ENCODE data around the gene KDM4C. TPM values are rescaled to one million over a fixed set of nuclear protein-coding genes. Genes with fewer than 3 reads are reported as not detected.

The KDM4C gene
- total RNA-seq, 2 experiments from 2014 or later, result 60.1 to 61.3 TPM

DNA sequence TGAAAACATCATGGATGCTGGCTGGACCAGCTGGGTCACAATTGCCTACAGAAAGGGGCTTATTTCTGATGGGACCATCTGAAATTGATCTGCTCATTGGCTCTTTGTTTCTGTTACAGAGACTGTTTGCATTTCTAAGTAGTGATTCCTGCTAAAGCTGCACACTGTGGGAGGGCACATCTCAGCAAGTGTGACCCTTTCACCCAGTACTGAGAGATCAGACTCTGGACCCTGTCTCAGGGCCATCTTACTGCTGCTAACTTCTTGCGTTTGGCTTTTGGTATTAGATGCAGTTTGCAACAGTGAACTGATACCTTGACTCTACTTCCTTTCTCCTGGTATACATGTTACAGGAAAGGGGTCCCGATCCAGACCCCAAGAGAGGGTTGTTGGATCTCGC lies 24.5 kb upstream of the KDM4C start:
- H3K27ac Mint-ChIP-seq, result no peak overlapping the region
- Histone ChIP-seq H3K9me3 (ENCODE audit: control insufficient read depth in 1 of 2, insufficient read depth in 1 of 2, low read length in 2 of 2) (no peaks in the 10 kb centered on the region), H3K36me3 (ENCODE audit: insufficient read depth, low read length) (no peaks in the 10 kb centered on the region), H3K27ac (ENCODE audit: low read depth in 1 of 2, low read length in 2 of 2) (no peak overlapping the region), H3K27me3 (ENCODE audit: control insufficient read depth in 1 of 2, insufficient read depth in 2 of 2, low read length in 2 of 2) (no peaks in the 10 kb centered on the region), H3K4me3 (ENCODE audit: low read length) (no peak overlapping the region), H3K4me1 (ENCODE audit: insufficient read depth, low read length) (no peaks in the 10 kb centered on the region)
- H3K27me3 Mint-ChIP-seq, result no peaks in the 10 kb centered on the region
- DNase-seq (no peak), ATAC-seq (ENCODE audit: poor library complexity) (no peak)
- POLR2A ChIA-PET, result interaction anchor here (1.2 kb wide), 1 partner anchor 24 kb away, joined by 4 read pairs; the partner anchor contains the start of gene KDM4C
- TF ChIP-seq, protein P1, sequence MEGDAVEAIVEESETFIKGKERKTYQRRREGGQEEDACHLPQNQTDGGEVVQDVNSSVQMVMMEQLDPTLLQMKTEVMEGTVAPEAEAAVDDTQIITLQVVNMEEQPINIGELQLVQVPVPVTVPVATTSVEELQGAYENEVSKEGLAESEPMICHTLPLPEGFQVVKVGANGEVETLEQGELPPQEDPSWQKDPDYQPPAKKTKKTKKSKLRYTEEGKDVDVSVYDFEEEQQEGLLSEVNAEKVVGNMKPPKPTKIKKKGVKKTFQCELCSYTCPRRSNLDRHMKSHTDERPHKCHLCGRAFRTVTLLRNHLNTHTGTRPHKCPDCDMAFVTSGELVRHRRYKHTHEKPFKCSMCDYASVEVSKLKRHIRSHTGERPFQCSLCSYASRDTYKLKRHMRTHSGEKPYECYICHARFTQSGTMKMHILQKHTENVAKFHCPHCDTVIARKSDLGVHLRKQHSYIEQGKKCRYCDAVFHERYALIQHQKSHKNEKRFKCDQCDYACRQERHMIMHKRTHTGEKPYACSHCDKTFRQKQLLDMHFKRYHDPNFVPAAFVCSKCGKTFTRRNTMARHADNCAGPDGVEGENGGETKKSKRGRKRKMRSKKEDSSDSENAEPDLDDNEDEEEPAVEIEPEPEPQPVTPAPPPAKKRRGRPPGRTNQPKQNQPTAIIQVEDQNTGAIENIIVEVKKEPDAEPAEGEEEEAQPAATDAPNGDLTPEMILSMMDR (IDR thresholded peaks at IDR 0.05), result no peak
- no peaks in the 10 kb centered on the region for H3K36me3 Mint-ChIP-seq (ENCODE audit: low read depth)
- intact Hi-C loops (cut with DNase I, micrococcal nuclease), result loop anchor here in 1 of 2 experiments (10.0 kb wide), 1 partner anchor 378 kb away; no protein-coding TSS in a partner anchor
- no peak overlapping the region for H3K4me3 Mint-ChIP-seq
- CTCF ChIA-PET, result no interaction called here
- H3K9me3 Mint-ChIP-seq, result no peaks in the 10 kb centered on the region
- H3K4me1 Mint-ChIP-seq (ENCODE audit: low read depth), result no peaks in the 10 kb centered on the region

DNA sequence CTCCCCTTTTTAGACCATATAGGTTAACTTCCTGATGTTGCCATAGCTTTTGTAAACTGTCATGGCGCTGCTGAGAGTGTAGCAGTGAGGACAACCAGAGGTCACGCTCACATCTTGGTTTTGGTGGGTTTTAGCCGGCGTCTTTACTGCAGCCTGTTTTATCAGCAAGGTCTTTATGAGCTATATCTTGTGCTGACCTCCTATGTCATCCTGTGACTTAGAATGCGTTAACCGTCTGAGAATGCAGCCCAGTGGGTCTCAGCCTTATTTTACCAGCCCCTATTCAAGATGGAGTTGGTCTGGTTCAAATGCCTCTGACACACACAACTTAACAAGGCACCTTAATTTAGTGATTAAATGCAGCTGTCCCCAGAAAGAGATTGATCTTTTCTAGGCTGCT lies 23.9 kb upstream of the KDM4C start:
- H3K9me3 Mint-ChIP-seq, result no peaks in the 10 kb centered on the region
- no peaks in the 10 kb centered on the region for H3K27me3 ChIP-seq (ENCODE audit: control insufficient read depth in 1 of 2, insufficient read depth in 2 of 2, low read length in 2 of 2)
- H3K36me3 ChIP-seq (ENCODE audit: insufficient read depth, low read length), result no peaks in the 10 kb centered on the region
- no peaks in the 10 kb centered on the region for H3K4me1 ChIP-seq (ENCODE audit: insufficient read depth, low read length)
- no peaks in the 10 kb centered on the region for H3K4me1 Mint-ChIP-seq (ENCODE audit: low read depth)
- no peaks in the 10 kb centered on the region for H3K9me3 ChIP-seq (ENCODE audit: control insufficient read depth in 1 of 2, insufficient read depth in 1 of 2, low read length in 2 of 2)
- no peaks in the 10 kb centered on the region for H3K36me3 Mint-ChIP-seq (ENCODE audit: low read depth)
- intact Hi-C loops (cut with DNase I, micrococcal nuclease), result loop anchor here in 1 of 2 experiments (10.0 kb wide), 1 partner anchor 379 kb away; no protein-coding TSS in a partner anchor
- H3K27ac ChIP-seq (ENCODE audit: low read depth in 1 of 2, low read length in 2 of 2), result no peak overlapping the region
- H3K4me3 ChIP-seq (ENCODE audit: low read length), result no peak overlapping the region
- H3K4me3 Mint-ChIP-seq, result no peak overlapping the region
- POLR2A ChIA-PET, result interaction anchor here (1.2 kb wide), 1 partner anchor 23 kb away, joined by 4 read pairs; the partner anchor contains the start of gene KDM4C
- ATAC-seq (ENCODE audit: poor library complexity), result no peak
- no peaks in the 10 kb centered on the region for H3K27me3 Mint-ChIP-seq
- CTCF ChIA-PET, result no interaction called here
- TF ChIP-seq, protein P1 (IDR thresholded peaks at IDR 0.05), result no peak
- no peak overlapping the region for H3K27ac Mint-ChIP-seq
- no peak for DNase-seq

DNA sequence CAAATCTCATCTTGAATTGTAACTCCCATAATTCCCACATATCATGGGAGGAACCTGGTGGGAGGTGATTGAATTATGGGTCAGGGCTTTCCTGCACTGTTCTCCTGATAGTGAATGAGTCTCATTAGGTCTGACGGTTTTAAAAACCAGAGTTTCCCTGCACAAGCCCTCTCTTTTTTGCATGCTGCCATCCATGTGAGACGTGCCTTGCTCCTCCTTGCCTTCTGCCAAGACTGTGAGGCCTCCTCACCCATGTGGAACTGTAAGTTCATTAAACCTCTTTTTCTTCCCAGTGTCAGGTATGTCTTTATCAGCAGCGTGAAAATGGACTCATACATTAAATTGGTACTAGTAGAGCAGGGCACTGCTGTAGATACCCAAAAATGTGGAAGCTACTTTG lies 22.4 kb upstream of the KDM4C start:
- ATAC-seq (ENCODE audit: poor library complexity), result no peak
- H3K9me3 Mint-ChIP-seq, result no peaks in the 10 kb centered on the region
- H3K27ac ChIP-seq (ENCODE audit: low read depth in 1 of 2, low read length in 2 of 2), result no peak overlapping the region
- intact Hi-C loops (cut with DNase I, micrococcal nuclease), result loop anchor here in 1 of 2 experiments (5.0 to 10.0 kb wide), 2 partner anchors 148 to 381 kb away; no protein-coding TSS in a partner anchor
- no peaks in the 10 kb centered on the region for H3K4me1 ChIP-seq (ENCODE audit: insufficient read depth, low read length)
- TF ChIP-seq, protein P1 (IDR thresholded peaks at IDR 0.05), result no peak
- H3K27me3 ChIP-seq (ENCODE audit: control insufficient read depth in 1 of 2, insufficient read depth in 2 of 2, low read length in 2 of 2), result no peaks in the 10 kb centered on the region
- H3K9me3 ChIP-seq (ENCODE audit: control insufficient read depth in 1 of 2, insufficient read depth in 1 of 2, low read length in 2 of 2), result no peaks in the 10 kb centered on the region
- H3K4me1 Mint-ChIP-seq (ENCODE audit: low read depth), result no peaks in the 10 kb centered on the region
- H3K27ac Mint-ChIP-seq, result no peak overlapping the region
- no peaks in the 10 kb centered on the region for H3K27me3 Mint-ChIP-seq
- no peaks in the 10 kb centered on the region for H3K36me3 ChIP-seq (ENCODE audit: insufficient read depth, low read length)
- H3K4me3 ChIP-seq (ENCODE audit: low read length), result no peak overlapping the region
- no peak for DNase-seq
- CTCF ChIA-PET, result no interaction called here
- no peaks in the 10 kb centered on the region for H3K36me3 Mint-ChIP-seq (ENCODE audit: low read depth)
- H3K4me3 Mint-ChIP-seq, result no peak overlapping the region
- POLR2A ChIA-PET, result no interaction called here
